Measurements from ENCODE around the gene FOSB. TPM values are rescaled to one million over a fixed set of nuclear protein-coding genes. Genes with fewer than 3 reads are reported as not detected.

The FOSB gene
- polyA plus RNA-seq, 1 experiment = 4.5 TPM

DNA sequence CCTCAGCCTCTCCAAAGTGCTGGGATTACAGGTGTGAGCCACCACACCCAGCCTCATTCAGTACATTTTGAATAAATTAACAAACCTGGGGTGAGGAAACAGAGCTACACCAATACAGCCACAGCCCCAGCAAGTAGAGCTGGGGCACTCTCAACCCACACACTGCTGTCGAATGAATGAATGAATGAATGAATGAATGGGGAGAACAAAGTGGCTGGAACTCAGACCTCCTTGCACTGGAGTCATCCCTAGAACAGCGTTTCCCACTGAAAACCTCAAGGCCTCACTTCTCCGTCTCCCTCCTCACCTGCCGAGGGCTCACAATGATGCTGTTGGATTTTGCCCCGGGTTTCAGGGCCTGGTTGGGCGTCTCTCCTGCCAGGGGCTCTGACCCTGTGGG is 46.9 kb upstream of the FOSB start:
- Histone ChIP-seq H3K27me3 (ENCODE audit: control insufficient read depth, insufficient read depth, low read length) (no peaks in the 10 kb centered on the region), H3K36me3 (ENCODE audit: control insufficient read depth, insufficient read depth, low read length) (peaks cover 7% of the 10 kb centered on the region), H3K4me3 (ENCODE audit: low read depth, low read length) (no peak overlapping the region)
- ChIA-PET POLR2A (no interaction called here), CTCF (no interaction called here)
- DNase-seq (ENCODE audit: low read depth) = no peak
- TF ChIP-seq, protein P1, sequence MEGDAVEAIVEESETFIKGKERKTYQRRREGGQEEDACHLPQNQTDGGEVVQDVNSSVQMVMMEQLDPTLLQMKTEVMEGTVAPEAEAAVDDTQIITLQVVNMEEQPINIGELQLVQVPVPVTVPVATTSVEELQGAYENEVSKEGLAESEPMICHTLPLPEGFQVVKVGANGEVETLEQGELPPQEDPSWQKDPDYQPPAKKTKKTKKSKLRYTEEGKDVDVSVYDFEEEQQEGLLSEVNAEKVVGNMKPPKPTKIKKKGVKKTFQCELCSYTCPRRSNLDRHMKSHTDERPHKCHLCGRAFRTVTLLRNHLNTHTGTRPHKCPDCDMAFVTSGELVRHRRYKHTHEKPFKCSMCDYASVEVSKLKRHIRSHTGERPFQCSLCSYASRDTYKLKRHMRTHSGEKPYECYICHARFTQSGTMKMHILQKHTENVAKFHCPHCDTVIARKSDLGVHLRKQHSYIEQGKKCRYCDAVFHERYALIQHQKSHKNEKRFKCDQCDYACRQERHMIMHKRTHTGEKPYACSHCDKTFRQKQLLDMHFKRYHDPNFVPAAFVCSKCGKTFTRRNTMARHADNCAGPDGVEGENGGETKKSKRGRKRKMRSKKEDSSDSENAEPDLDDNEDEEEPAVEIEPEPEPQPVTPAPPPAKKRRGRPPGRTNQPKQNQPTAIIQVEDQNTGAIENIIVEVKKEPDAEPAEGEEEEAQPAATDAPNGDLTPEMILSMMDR (IDR thresholded peaks at IDR 0.05; ENCODE audit: insufficient read depth, low read depth, low read length) = no peak

GRCh38 chr19:45421947-45422498 is 45.8 kb upstream of the FOSB start:
- Histone ChIP-seq H3K4me3 (ENCODE audit: low read depth, low read length) (no peak overlapping the region), H3K36me3 (ENCODE audit: control insufficient read depth, insufficient read depth, low read length) (peaks cover 7% of the 10 kb centered on the region), H3K27me3 (ENCODE audit: control insufficient read depth, insufficient read depth, low read length) (no peaks in the 10 kb centered on the region)
- TF ChIP-seq, protein P1 (IDR thresholded peaks at IDR 0.05; ENCODE audit: insufficient read depth, low read depth, low read length) = no peak
- ChIA-PET POLR2A (interaction anchor here (0.6 kb wide), 1 partner anchor 8 kb away, joined by 3 read pairs; no protein-coding TSS in a partner anchor), CTCF (no interaction called here)
- DNase-seq (ENCODE audit: low read depth) = no peak

- TF ChIP-seq, protein P1 (IDR thresholded peaks at IDR 0.05; ENCODE audit: insufficient read depth, low read depth, low read length) = no peak
These were observed 44.7 kb upstream of the FOSB start for GRCh38 chr19:45423033-45423588.

GRCh38 chr19:45423589-45424190 is 44.1 kb upstream of the FOSB start, which contains the start of gene ERCC1:
TSS of gene ERCC1 (minus strand) at chr19:45423917. CDS start at chr19:45423374, 543 bp downstream.
- TF ChIP-seq, protein P1 (IDR thresholded peaks at IDR 0.05; ENCODE audit: insufficient read depth, low read depth, low read length) = no peak
- no peaks in the 10 kb centered on the region for H3K27me3 ChIP-seq (ENCODE audit: control insufficient read depth, insufficient read depth, low read length)
- DNase-seq (ENCODE audit: low read depth) = no peak
- peak within 1 kb of the TSS; percentile 63 for H3K4me3 ChIP-seq (ENCODE audit: low read depth, low read length)
- POLR2A ChIA-PET = interaction anchor here (1.4 kb wide), 1 partner anchor 18 kb away, joined by 3 read pairs; no protein-coding TSS in a partner anchor
- H3K36me3 ChIP-seq (ENCODE audit: control insufficient read depth, insufficient read depth, low read length) = peaks cover 4% of the 10 kb centered on the region
- CTCF ChIA-PET = interaction anchor here (1.0 to 20.3 kb wide), 3 partner anchors 16 to 58 kb away, joined by 3 to 764 read pairs (median 12); no protein-coding TSS in a partner anchor

More at GRCh38 chr19:45423033-45423588, 44.7 kb upstream of the FOSB start:
- Histone ChIP-seq H3K4me3 (ENCODE audit: low read depth, low read length) (peak overlapping the region; percentile 63), H3K27me3 (ENCODE audit: control insufficient read depth, insufficient read depth, low read length) (no peaks in the 10 kb centered on the region), H3K36me3 (ENCODE audit: control insufficient read depth, insufficient read depth, low read length) (peaks cover 4% of the 10 kb centered on the region)
- CTCF ChIA-PET = interaction anchor here (20.3 kb wide), 1 partner anchor 59 kb away, joined by 764 read pairs; no protein-coding TSS in a partner anchor
- DNase-seq (ENCODE audit: low read depth) = no peak
- POLR2A ChIA-PET = no interaction called here

All from BJ (cell line).